HG02840 (cell line): ENCODE data around the gene MMP17.

Source experiments
- ATAC-seq: cut with Tn5 transposase; IDR thresholded peaks from one replicate; pipeline ENCODE4 v1.9.1; 2021; ENCODE audit warnings: mild to moderate bottlenecking, moderate library complexity, moderate number of reproducible peaks; ENCODE audit not compliant: unreplicated experiment, low FRiP score

The MMP17 gene

DNA sequence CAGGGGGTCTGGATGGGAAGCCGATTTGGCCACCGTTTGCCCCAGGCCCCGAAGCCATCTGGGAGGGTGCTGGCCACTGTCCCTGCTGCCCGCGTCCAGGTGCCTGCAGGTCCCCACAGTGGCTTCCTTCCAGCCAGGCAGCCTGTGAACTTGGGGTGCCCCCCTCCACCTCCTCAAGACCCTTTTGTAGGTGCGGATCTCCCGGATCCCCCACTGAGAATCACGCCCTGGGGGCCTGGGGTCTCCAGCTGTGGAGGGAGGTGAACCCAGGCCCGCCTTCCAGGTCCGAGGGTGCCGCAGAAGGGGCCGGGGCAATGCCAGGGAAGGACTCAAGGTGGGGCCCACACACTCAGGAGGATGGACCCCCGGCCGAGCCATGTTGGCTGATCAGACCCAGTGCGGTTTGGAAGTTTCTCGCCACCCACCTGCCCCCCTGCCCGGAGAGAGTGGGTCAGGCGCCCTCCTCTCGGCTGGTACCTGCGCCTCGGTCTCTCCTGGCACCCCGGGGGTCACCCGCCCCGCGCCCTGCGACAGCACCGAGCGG lies 1.7 kb downstream of the MMP17 start:
- ATAC-seq: no peak

DNA sequence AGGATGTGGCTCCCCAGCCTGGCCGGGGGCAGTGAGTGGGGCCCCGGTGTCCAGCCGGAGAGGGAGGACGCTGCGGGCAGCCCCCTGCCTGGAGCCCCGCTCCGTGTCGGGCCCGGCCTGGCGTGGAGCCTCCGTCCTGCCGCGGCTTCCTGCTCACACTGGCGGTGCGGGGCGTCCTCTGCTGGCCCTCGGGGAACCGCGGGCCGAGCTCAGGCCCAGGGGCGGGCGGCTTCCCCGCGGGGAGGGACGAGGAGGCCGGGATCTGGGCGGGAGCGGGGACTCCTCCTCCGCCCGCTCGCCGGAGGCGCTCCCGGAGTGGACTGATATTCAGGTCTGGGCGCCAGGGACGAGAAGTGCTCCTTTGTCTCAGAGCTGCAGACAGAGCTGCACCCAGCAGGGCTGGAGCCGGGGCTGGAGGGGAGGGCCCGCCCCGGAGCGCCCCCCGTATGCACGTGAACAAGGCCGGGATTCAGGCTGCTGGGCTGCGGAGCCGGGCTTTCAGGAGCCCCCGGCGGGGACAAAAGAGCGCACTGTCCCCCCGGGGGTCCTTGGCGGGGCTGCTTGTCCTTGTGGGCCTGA lies 2.2 kb downstream of the MMP17 start:
- no peak for ATAC-seq

DNA sequence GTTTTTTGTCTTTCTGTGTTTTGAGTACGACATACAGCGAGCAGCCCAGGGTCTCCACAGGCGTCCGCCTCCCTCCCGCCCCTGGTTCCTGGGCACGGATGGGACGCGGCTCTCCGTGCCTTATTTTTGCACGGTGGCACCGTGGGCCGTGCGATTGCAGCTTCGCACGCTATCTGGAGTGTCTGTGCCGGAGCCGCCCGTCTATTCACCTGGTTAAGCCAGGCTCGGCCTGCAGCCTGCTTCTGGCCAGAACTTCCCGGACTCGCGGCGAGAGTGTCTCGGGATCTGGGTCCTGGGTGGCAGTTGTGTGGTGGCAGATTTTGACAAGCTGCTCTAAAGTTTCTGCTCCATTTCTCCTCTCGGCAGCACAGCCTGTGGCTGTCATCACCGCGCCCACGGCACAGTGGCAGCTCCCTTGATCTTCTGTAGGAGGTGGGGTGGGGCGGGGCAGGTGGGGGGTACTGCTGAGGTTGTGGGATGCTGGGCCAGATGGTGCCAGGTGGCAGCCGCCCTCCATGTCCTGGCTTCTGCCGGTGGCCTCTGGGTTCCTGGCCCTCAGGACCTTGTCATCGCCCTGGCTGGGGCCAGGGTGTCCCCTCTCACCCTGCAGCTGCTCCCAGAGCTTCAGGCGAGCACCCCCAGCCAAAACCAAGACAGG lies 2.9 kb downstream of the MMP17 start:
- no peak for ATAC-seq

DNA sequence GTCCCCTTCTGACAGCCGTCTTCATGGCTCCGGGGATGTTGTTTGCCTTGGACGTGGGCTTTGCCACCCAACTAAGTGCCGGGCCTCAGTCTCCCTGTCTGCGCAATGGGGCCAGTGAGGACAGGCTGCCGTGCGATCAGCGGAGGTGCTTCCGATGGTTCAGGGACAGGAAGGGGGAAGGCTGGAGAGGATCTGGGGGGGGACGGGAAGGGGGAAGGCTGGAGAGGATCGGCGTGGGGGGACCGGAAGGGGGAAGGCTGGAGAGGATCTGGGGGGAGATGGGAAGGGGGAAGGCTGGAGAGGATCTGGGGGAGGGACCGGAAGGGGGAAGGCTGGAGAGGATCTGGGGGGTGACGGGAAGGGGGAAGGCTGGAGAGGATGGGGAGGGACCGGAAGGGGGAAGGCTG lies 3.4 kb downstream of the MMP17 start:
- no peak for ATAC-seq

DNA sequence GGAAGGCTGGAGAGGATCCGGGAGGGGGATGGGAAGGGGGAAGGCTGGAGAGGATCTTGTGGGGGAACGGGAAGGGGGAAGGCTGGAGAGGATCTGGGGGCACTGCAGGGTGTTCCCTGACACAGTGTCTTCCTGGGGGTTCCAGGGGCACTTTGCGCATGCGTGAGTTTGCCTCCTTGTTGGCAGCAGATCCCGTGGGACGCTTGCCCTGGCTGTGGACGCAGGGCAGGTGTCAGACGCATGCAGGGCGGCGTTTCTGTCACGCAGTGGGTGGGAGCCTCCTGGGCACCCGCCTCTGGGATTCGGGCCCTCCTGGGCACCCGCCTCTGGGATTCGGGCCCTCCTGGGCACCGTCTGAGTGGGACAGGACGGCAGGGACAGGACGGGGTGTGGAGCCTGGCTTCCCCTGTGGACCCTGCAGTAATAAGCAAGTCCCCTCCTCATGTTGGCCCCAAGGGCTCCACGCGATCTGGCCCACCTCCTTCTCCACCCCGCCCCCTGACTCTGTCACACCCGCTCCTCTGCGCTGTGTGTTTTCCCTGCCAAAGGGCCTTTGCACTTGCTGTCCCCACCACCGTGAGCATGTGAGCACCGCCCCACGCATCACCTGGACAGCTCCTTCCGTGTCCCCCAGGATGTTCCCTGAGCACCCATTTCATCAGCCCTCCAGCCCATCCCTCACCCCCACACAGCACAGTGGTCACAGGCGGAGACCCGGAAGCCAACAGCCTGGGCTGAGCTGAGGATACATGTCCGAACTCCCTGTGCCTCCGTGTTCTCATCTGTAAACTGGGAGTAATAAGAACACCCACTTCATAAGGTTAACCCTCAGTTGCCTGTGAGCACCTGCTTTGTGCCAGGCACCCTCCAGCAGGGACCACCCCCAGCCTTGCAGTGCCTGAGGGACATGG lies 4.4 kb downstream of the MMP17 start:
- no peak for ATAC-seq

DNA sequence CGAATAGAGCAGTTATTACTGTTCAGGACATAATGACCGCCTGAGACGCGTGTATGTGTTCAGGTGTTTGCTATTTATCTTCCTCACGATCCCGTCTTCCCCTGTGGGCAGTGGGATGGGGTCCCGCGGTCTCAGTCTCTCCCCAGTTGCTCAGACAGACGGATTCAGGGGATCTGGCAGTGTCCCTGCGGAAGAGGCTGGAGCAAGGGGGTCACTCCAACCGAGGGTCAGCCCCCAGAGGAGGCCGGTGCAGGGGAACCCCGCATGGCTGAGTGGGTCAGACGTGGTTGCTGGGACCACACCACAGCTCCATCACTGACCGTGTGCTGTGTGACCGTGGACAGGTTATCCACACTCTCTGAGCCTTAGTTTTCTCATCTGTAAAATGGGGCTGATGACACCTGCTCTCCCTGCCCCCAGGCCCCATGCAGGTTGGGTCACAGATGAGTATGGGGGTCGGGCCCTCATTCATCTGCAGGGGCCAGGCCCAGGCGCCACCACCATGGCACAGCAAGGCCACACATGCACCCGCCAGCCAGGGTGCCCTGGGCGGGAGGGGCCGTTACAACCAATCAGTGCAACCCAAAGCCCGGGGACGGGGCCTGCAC lies 5.2 kb downstream of the MMP17 start:
- no peak for ATAC-seq

DNA sequence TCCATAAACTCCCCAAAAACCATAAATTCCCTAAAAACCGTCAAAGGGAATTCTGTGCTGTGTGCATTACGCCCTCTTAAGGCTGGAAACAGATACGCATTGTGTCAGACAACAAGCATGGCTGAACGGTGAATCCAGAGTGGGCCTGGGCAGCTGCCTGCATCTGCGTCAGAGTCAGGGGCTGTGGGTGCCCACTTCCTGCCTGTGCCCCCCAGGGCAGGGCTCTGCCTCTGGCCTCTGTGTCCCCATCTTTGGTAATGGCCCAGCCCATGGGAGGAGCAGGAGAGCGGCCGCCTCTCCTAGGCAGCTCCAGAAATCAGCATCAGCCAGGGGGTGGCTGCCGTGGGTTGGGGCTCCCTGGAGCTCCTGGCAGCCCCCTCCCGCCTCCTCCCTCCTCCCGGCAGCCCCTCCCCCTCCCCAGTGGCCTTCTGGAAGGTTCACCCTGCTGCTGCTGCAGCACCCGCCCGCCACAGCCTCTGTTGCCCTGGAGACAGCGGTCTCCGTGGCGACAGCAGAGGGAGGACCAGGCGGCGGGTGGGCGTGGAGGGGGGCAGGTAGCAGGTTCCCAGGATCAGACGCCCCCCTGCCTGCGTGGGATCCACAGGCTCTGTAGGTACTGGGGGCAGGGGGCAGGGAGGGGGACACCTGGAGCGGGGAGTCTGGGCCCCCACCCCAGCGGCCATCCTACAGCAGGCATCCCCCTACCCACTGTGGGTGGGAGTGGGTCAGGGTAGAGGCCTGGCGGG lies 5.9 kb downstream of the MMP17 start:
- ATAC-seq: no peak

DNA sequence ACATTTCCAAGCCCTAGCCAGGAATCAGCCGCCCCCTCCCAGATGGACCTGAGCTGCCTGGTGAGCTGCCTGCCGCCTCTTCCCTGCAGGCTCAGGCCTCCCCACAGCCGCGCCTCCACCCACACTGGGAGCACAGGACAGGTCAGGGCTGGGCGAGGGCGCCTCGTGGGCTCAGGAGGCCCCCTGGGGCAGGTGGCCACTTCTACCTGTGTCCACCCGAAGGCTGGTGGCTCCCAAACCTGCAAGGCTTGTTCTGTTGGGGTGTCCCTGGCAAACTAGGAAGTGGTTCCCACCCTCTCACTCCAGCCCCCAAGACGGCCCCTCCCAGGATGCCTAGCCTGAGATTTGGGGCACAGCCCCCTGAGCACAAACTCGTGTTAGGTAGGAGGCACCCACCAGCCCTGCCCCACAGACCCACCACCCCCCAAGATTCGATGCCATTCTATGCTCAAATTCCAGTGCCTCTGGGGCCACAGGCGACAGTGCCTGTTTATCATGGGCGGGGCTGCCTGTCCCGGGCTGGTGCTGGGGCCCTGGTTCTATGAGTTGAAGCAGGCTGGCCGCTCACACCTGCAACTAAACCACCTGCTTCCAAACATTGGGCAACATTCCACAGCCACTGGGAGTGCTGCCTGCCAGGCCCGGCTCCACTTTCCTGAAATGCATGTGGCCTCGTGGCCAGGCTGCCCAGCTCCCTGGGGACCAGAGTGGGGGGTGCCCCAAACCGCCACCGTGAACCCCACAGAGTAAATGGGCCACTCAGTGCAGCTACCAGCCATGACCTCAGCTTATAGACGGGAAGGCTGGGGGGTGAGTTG lies 6.8 kb downstream of the MMP17 start:
- no peak for ATAC-seq

DNA sequence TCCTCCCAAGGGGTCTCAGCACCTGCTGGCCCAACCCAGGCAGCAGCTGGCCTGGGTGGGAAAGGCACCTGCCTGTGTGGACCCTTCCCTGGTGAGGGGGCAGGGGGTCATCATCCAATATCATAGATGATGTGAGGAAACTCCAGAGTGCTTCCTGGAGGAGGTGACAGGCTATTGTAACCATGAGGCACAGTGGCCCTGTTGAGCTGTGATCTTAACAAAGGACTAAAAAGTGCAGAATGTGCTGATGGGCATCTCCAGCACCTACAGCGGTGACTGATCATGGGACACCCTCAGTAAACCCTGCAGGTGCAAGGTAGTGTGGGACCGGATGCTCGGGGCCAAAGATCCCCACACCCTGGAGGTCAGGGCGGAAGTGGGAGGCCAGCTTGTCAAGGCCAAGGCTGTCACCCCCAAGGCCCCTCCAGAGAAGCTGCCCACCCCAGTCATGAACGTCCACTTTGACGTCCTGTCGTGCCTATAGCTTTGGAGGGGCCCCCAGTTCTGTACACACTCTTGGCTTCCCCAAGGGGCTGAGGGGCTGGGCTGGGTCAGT lies 7.5 kb downstream of the MMP17 start:
- ATAC-seq: no peak

DNA sequence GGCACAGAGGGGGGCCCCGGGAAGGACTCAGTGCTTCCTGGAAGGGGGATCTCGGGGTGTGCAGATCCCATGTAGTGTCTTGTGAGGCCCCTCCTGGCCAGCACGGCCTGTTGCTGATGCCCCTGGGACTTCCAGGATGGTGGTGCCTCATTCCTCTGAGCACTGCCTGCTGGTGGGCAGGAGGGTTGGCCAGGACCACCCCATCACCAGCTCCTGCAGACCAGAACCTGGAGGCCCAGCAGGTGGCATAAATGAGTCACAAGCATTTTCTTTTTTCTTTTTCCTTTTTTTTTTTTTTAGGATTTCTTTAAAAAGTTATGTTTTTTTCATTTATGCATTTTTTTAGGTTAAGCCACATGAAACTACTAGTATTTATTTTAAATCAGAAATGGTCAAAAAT lies 8.0 kb downstream of the MMP17 start:
- ATAC-seq: no peak

DNA sequence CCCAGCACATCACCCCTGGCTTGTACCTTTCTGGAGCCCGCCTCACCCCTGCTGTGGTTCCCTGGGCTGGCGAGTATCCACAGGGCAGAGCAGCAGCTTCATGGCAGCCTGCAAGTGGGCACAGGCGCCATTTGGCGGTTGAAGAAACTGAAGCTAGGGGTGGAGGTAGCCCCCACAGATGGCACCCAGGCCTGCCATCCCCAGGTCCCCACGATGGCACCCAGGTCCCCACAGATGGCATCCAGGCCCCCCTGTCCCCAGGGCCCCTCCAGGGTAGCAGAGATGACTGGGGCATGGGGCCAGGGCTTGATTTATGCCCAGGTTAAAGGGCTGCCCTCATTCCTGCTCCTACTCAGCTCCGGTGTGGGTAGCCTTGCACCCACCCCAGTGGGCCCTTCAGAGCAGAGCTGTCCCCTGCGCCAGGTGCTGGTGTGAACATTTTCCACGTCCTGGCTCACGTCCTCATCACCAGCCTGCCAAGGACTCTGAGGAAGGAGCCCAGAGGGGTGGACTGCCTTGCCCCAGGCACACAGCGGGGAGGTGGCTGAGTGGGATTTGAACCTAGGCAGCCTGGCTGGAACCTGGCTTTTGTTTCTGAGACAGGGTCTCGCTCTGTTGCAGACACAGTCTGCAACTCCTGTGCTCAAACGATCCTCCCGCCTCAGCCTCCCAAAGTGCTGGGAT lies 8.7 kb downstream of the MMP17 start:
- no peak for ATAC-seq

DNA sequence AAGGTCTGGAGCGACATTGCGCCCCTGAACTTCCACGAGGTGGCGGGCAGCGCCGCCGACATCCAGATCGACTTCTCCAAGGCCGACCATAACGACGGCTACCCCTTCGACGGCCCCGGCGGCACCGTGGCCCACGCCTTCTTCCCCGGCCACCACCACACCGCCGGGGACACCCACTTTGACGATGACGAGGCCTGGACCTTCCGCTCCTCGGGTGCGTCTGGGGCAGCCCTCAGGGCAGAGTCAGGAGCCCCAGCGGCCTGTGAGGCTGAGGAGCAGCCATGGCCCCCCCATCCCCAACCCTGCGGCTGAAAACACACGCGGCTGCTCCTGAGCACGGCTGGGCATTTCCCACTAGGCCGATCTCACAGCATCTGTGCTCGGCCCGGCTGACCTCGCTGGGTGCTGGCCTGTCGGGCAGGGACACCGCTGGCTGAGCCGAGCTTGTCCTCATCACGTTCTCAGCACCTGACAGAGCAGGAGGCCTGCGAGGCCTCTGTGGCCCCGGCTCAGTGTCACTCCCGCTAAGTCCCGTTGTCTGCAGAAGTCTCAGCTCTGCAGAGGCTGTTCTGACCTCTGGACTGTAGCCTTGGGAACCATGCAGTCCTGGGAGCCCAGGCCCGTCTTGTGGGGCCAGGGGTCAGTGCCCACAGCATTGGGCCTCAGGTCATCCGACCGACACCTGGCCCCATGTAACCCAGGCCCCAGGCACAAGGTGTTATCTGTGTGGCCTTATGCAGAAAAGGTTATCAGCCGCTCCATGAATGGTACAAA lies 12.6 kb downstream of the MMP17 start:
- no peak for ATAC-seq

DNA sequence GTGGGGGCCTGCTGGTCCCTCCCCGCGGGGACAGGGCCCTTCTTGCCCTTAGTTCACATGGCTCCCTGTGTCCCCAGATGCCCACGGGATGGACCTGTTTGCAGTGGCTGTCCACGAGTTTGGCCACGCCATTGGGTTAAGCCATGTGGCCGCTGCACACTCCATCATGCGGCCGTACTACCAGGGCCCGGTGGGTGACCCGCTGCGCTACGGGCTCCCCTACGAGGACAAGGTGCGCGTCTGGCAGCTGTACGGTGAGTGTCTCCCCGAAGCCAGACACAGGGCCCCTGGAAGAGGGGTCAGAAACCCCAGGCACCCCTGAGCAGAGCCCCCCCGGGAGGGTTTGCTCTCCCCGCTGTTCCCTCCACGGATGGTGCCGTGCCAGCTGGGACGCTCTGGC lies 13.4 kb downstream of the MMP17 start:
- ATAC-seq: no peak

DNA sequence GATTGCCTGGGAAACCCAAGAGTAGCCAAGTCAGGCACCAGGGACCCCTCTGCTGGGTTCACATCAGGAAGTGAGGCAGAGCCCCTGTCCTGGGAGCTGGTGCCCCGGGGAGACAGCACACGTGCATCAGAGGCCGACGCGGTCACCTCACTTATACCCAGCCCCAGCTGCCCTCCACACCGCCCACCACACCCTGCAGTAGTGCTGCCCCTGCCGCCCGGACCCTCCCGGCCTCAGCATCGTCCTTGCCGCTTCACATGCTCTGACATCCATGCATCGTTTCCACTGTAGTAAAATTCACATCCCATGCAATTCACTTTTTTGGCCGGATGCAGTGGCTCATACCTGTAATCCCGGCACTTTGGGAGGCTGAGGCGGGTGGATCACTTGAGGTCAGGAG lies 14.0 kb downstream of the MMP17 start:
- ATAC-seq: no peak

DNA sequence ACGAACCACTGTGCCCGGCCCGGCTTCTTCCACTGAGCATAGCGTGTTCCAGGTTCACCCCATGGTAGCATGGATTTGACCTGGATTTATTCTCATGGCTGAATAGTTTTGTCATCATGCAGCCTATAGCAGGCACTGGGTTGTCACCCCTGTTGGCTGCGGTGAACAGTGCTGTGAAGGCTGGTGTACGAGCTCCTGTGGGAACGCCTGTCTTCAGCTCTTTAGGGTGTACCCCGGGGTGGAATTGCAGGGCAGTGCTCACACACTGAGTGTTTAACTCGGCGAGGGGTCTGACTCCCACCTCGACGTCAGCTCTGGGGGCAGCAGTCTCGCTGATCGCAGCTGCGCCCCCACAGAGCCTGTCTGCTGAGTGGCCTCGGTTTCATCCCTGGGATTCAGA lies 15.3 kb downstream of the MMP17 start:
- no peak for ATAC-seq

DNA sequence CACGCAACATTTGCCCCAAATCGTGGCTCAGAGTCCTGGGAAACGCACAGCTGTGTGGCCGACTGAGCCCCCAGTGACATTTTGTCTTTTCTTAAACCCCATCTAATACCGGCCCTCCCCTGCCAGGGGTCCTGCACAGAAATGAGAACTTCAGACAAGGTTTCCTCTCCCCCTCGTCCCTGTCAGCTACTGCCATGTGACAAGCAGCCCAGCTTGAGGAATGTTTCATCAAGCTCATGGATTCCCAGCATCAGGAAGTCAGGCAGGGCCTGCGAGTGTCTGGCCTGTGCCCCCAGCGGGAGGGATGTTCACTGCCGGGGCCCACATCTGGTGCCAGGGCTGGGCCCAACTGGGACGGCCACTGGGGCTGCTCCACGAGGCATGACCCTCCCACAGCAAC lies 15.9 kb downstream of the MMP17 start:
- no peak for ATAC-seq

DNA sequence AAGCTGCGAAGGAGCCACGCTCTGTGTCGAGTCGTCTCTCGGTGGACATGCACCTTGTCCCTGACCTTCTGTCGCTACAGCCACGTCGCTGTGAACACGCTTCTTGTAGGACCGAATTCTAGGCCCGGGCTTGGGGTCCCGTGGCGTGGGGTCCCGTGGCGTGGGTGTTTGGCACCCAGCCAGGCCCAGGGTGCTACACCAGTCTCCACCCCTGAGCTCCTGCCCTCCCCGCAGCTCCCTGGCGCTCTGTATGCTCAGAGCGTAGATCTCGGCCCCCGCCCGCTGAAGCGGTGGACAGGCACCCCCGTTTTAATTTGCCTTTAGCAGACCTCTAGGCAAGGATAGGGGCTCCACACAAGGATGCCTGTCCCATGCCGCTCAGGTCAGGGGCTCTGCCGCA lies 16.5 kb downstream of the MMP17 start:
- no peak for ATAC-seq

DNA sequence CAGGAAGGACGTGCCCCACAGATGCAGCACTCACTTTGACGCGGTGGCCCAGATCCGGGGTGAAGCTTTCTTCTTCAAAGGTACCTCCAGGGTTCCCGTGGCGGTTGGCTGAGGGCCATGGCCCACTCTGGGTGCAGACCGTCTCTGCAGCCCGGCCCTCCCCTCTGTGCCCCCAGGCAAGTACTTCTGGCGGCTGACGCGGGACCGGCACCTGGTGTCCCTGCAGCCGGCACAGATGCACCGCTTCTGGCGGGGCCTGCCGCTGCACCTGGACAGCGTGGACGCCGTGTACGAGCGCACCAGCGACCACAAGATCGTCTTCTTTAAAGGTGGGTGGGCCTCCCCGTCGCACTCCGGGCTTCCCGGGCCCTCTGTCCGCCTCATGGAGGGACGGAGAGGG lies 16.9 kb downstream of the MMP17 start:
- no peak for ATAC-seq
